Spleen (tissue), 7 donors: ENCODE measurements around the gene VSTM2L.

Experiments
- CTCF ChIP-seq, 11 experiments: fragments of 200-600 bp in 7 of 11; fragments of 450-650 bp in 4 of 11; sonication (generic) in 4 of 11; IDR thresholded peaks in 8 of 11; conservative IDR thresholded peaks in 3 of 11; 1 replicate in 7 of 11; 2 replicates in 4 of 11; pipeline versions ENCODE4 v1.4.0 to v1.8.0; 2016 to 2021; ENCODE audit warnings: antibody characterized with exemption in 11 of 11, inconsistent platforms in 4 of 11, mild to moderate bottlenecking in 1 of 11
- POLR2A ChIP-seq, 3 donors: fragments of 450-650 bp; IDR thresholded peaks; one replicate each; pipeline ENCODE4 v1.5.1; 2017; ENCODE audit warnings: antibody characterized with exemption in 3 of 3, mild to moderate bottlenecking in 1 of 3
- donor health status: DM: no; HTN: no; CAD: no; lungs with moderate emphysema.
- donor health status: DM: no; HTN: no; CAD: no.
- donor health status: DM: no; HTN: no; CAD: no.

- no peak for TF ChIP-seq POLR2A (IDR thresholded peaks at IDR 0.05)
- no peak for TF ChIP-seq CTCF (IDR thresholded peaks at IDR 0.05 in 8 of 11, conservative IDR thresholded peaks at IDR 0.05 in 3 of 11)
Observed at GRCh38 chr20:37991157-37991866, 88.4 kb downstream of the VSTM2L start.
